PFSK-1 (cell line): ENCODE measurements around the gene POSTN.

Experiments used
- POLR2AphosphoS5 ChIP-seq: IDR thresholded peaks from 2 replicates; pipeline ENCODE4 v1.6.1; 2012; ENCODE audit warnings: low read depth, mild to moderate bottlenecking, control low read depth, low read length, moderate library complexity
- REST ChIP-seq, 2 experiments: IDR thresholded peaks; 2 replicates each; pipeline versions ENCODE4 v1.6.1 to v1.8.0; 2011 to 2012; ENCODE audit warnings: low read depth in 2 of 2, low read length in 2 of 2, control low read depth in 1 of 2, inconsistent platforms in 1 of 2, mild to moderate bottlenecking in 1 of 2, moderate library complexity in 1 of 2; ENCODE audit not compliant: insufficient read depth in 1 of 2
- TAF1 ChIP-seq: IDR thresholded peaks from 2 replicates; pipeline ENCODE4 v1.6.1; 2012; ENCODE audit warnings: low read length, control low read depth, borderline replicate concordance; ENCODE audit not compliant: insufficient read depth

DNA sequence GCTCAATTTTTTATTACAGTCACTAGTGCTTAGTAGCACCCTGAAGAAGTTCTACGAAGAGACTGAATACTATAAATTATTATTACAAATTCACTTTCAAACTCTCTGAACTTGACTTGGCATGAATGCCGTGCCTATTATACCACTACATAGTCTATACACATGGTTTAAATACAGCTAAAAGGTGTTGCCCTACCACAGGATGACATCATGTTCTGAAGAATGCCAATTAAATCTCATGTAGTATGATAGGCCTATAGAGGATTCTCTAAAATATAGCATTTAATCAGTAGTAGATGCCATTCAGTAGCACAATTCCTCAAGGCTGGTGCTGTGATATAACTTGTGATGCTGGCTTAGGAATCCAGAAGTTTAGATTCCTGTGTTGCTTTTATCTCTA lies 16.7 kb upstream of the POSTN start:
- TF ChIP-seq TAF1 (no peak), REST (IDR thresholded peaks at IDR 0.05; ENCODE audit: insufficient read depth in 1 of 2, low read depth in 2 of 2, low read length in 2 of 2) (no peak), POLR2AphosphoS5 (no peak)
